Lower lobe of right lung (tissue), 2 donors: Measurements from ENCODE around the gene ATP2A1. TPM values are rescaled to one million over a fixed set of nuclear protein-coding genes. Genes with fewer than 3 reads are reported as not detected.
A peak's percentile ranks its signal among the peaks of the same experiment; 100 is the strongest.

Source experiments
- ATAC-seq, 2 donors: fragments of 200-7000 bp; cut with Tn5 transposase; one replicate each; pipeline ENCODE4 v1.9.1; 2020 to 2022; ENCODE audit warnings: mild to moderate bottlenecking in 2 of 2, moderate library complexity in 2 of 2
- DNase-seq: peaks from one replicate; pipeline ENCODE4 v3.0.0-alpha.2; 2020
- H3K27ac ChIP-seq: fragments of 200-600 bp; one replicate; pipeline ENCODE4 v1.8.0; 2022
- H3K27me3 ChIP-seq: fragments of 200-600 bp; one replicate; pipeline ENCODE4 v1.8.0; 2022; ENCODE audit warnings: low read depth
- H3K36me3 ChIP-seq: fragments of 200-600 bp; one replicate; pipeline ENCODE4 v1.8.0; 2022; ENCODE audit warnings: mild to moderate bottlenecking
- H3K4me1 ChIP-seq: fragments of 200-600 bp; one replicate; pipeline ENCODE4 v1.8.0; 2022
- H3K4me3 ChIP-seq: fragments of 200-600 bp; one replicate; pipeline ENCODE4 v1.8.0; 2022; ENCODE audit warnings: mild to moderate bottlenecking
- H3K9me3 ChIP-seq: fragments of 200-600 bp; one replicate; pipeline ENCODE4 v1.8.0; 2022
- CTCF ChIP-seq: fragments of 200-600 bp; IDR thresholded peaks from one replicate; pipeline ENCODE4 v1.8.0; 2022; ENCODE audit warnings: antibody characterized with exemption, mild to moderate bottlenecking
- intact Hi-C: fragments of 100-400 bp; cut with DNase I; formaldehyde crosslinking; loops from one replicate; pipeline ENCODE4 v1.11.0; 2022
- long read RNA-seq: library from polyadenylated mRNA; unstranded; transcript quantifications from one replicate; pipeline ENCODE4 v2.0.0, GENCODE V29; 2021
- total RNA-seq: library from RNA; stranded (reverse); fragmentation: NEBNext Ultra II Directional; extraction: Animal tissue kit (Norgen Biotek cat#: 25700); gene quantifications from one replicate; pipeline ENCODE4 v1.2.1, GENCODE V29; 2021
- donor health status: DM: no; HTN: yes; CAD: no; lungs with severe emphysema.

ATP2A1 gene
- 0.38 TPM for total RNA-seq
- long read RNA-seq, partial matches to known transcripts = 0 of 2 reads
- long read RNA-seq, other reads (novel, unspliced or antisense) = 2 of 2 reads

GRCh38 chr16:28878083-28878926 is at the start of gene ATP2A1:
TSS of gene ATP2A1 (plus strand) at chr16:28878488. CDS start at chr16:28878672, 184 bp downstream.
- peaks cover 11% of the 10 kb centered on the region for H3K36me3 ChIP-seq
- H3K27ac ChIP-seq = no peak within 1 kb of the TSS
- TF ChIP-seq CTCF = no peak
- no peak for ATAC-seq
- peaks cover 15% of the 10 kb centered on the region for H3K4me1 ChIP-seq
- intact Hi-C loops = no loop called here
- DNase-seq = no peak
- no peaks in the 10 kb centered on the region for H3K9me3 ChIP-seq
- H3K4me3 ChIP-seq = peak within 1 kb of the TSS; percentile 67
- peaks cover 8% of the 10 kb centered on the region for H3K27me3 ChIP-seq

- peaks cover 16% of the 10 kb centered on the region for H3K4me1 ChIP-seq
- no peak for TF ChIP-seq CTCF
Measured at GRCh38 chr16:28829747-28830146, 48.5 kb upstream of the ATP2A1 start.

GRCh38 chr16:28830531-28830930 is 47.8 kb upstream of the ATP2A1 start:
- Histone ChIP-seq H3K9me3 (no peaks in the 10 kb centered on the region), H3K4me1 (peaks cover 8% of the 10 kb centered on the region), H3K27ac (no peak overlapping the region), H3K4me3 (no peak overlapping the region), H3K27me3 (no peaks in the 10 kb centered on the region), H3K36me3 (peaks cover 100% of the 10 kb centered on the region)
- no peak for TF ChIP-seq CTCF
- intact Hi-C loops = no loop called here
- DNase-seq (no peak), ATAC-seq (no peak)

More at GRCh38 chr16:28829747-28830146, 48.5 kb upstream of the ATP2A1 start:
- Histone ChIP-seq H3K27ac (no peak overlapping the region), H3K36me3 (peaks cover 98% of the 10 kb centered on the region), H3K27me3 (no peaks in the 10 kb centered on the region), H3K9me3 (no peaks in the 10 kb centered on the region), H3K4me3 (no peak overlapping the region)
- intact Hi-C loops = no loop called here
- ATAC-seq (no peak), DNase-seq (no peak)

GRCh38 chr16:28834349-28834748 is 43.9 kb upstream of the ATP2A1 start:
- no peak overlapping the region for H3K27ac ChIP-seq
- intact Hi-C loops = no loop called here
- H3K9me3 ChIP-seq = no peaks in the 10 kb centered on the region
- no peak overlapping the region for H3K4me3 ChIP-seq
- no peaks in the 10 kb centered on the region for H3K27me3 ChIP-seq
- no peak for ATAC-seq
- no peaks in the 10 kb centered on the region for H3K4me1 ChIP-seq
- peaks cover 92% of the 10 kb centered on the region for H3K36me3 ChIP-seq
- no peak for DNase-seq
- no peak for TF ChIP-seq CTCF

- no peak for DNase-seq
- no peak overlapping the region for H3K27ac ChIP-seq
- no peaks in the 10 kb centered on the region for H3K9me3 ChIP-seq
- TF ChIP-seq CTCF = no peak
- peaks cover 83% of the 10 kb centered on the region for H3K36me3 ChIP-seq
- H3K4me1 ChIP-seq = no peaks in the 10 kb centered on the region
- H3K4me3 ChIP-seq = no peak overlapping the region
- peak in 1 of 2 donors; percentile 5 for ATAC-seq
- intact Hi-C loops = no loop called here
- no peaks in the 10 kb centered on the region for H3K27me3 ChIP-seq
Measured at GRCh38 chr16:28834873-28835863, 43.1 kb upstream of the ATP2A1 start.
